K562 (cell line): ENCODE data around the gene EPHB4. TPM values are rescaled to one million over a fixed set of nuclear protein-coding genes. Genes with fewer than 3 reads are reported as not detected.

Source experiments
- ADNP ChIP-seq: fragments of 200-800 bp; sonication (Bioruptor generic); IDR thresholded peaks from 2 replicates; pipeline ENCODE4 v1.6.1; 2016; ENCODE audit warnings: missing genetic modification characterization, missing compliant biosample characterization
- BHLHE40 ChIP-seq: IDR thresholded peaks from 2 replicates; pipeline ENCODE4 v1.6.1; 2011; ENCODE audit warnings: low read length, improper control_type of control experiment
- ELF4 ChIP-seq: fragments of 450-650 bp; formaldehyde crosslinking; IDR thresholded peaks from 2 replicates; pipeline ENCODE4 v1.4.0; 2022; ENCODE audit warnings: missing genetic modification characterization
- KLF10 ChIP-seq: fragments of 250-450 bp; sonication (Bioruptor Pico); IDR thresholded peaks from 2 replicates; pipeline ENCODE4 v1.6.1; 2021; ENCODE audit warnings: matching md5 sums
- MAFK ChIP-seq: IDR thresholded peaks from 2 replicates; pipeline ENCODE4 v1.6.1; 2011; ENCODE audit warnings: low read length, improper control_type of control experiment
- MCM2 ChIP-seq: fragments of 450-650 bp; IDR thresholded peaks from 2 replicates; pipeline ENCODE4 v1.6.1; 2017; ENCODE audit warnings: low read depth, mild to moderate bottlenecking
- NFE2L1 ChIP-seq: fragments of 450-650 bp; IDR thresholded peaks from 2 replicates; pipeline ENCODE4 v1.6.1; 2016; ENCODE audit warnings: missing genetic modification characterization, low read depth, mild to moderate bottlenecking, missing compliant biosample characterization, moderate library complexity, borderline replicate concordance
- PHB ChIP-seq: fragments of 250-450 bp; sonication (Bioruptor Pico); IDR thresholded peaks from 2 replicates; pipeline ENCODE4 v1.5.0; 2021
- SP1 ChIP-seq: sonication (generic); formaldehyde crosslinking; IDR thresholded peaks from 2 replicates; pipeline ENCODE4 v1.8.1; 2022; ENCODE audit warnings: mild to moderate bottlenecking, missing genetic modification reagents
- ZNF24 ChIP-seq: fragments of 450-650 bp; IDR thresholded peaks from 2 replicates; pipeline ENCODE4 v1.6.1; 2016
- ZNF75A ChIP-seq: fragments of 450-650 bp; formaldehyde crosslinking; IDR thresholded peaks from 2 replicates; pipeline ENCODE4 v1.4.0; 2020; ENCODE audit warnings: mild to moderate bottlenecking
- ZSCAN32 ChIP-seq: fragments of 450-650 bp; formaldehyde crosslinking; IDR thresholded peaks from 2 replicates; pipeline ENCODE4 v1.4.0; 2020; ENCODE audit warnings: mild to moderate bottlenecking, moderate library complexity
- polyA plus RNA-seq, 8 experiments: library from polyadenylated mRNA; depleted of rRNA in 4 of 8; stranded (reverse) in 5 of 8; unstranded in 3 of 8; fragments of >200 nt; fragmentation: Nextera tagmentation in 2 of 8; fragmentation: Illumina TruSeq in 1 of 8; extraction: Ambion mirVana in 2 of 8; extraction: Trizol in 1 of 8; gene quantifications; 2 replicates each; pipeline versions ENCODE4 v1.2.1 to v1.2.3, GENCODE V29; 2011 to 2014; ENCODE audit warnings: inconsistent platforms in 1 of 8, missing spikeins in 1 of 8
- total RNA-seq, 7 experiments: library from RNA; depleted of rRNA in 6 of 7; stranded (reverse); fragments of >200 nt in 6 of 7; fragmentation: Illumina TruSeq in 2 of 7; extraction: Trizol in 2 of 7; gene quantifications; 2 replicates each; pipeline versions ENCODE4 v1.2.1 to v1.2.3, GENCODE V29; 2011 to 2021; ENCODE audit warnings: low replicate concordance in 1 of 7
- TF ChIP-seq, protein P1 (sequence below): sonication (generic); formaldehyde crosslinking; IDR thresholded peaks from 2 replicates; pipeline ENCODE4 v1.8.0; 2022; ENCODE audit warnings: missing genetic modification reagents, mild to moderate bottlenecking, borderline replicate concordance
- TF ChIP-seq, protein P2 (sequence below): sonication (generic); formaldehyde crosslinking; IDR thresholded peaks from 2 replicates; pipeline ENCODE4 v1.4.0; 2020; ENCODE audit warnings: mild to moderate bottlenecking, missing genetic modification reagents
- TF ChIP-seq, protein P3 (sequence below), 2 experiments: fragments of 450-650 bp; conservative IDR thresholded peaks; 2 replicates each; pipeline ENCODE4 v1.6.1; 2017; ENCODE audit warnings: mild to moderate bottlenecking in 2 of 2, moderate library complexity in 2 of 2
- TF ChIP-seq, protein P4 (sequence below): fragments of 450-650 bp; IDR thresholded peaks from 2 replicates; pipeline ENCODE4 v1.6.1; 2016; ENCODE audit warnings: antibody characterized with exemption
- TF ChIP-seq, protein P5 (sequence below): fragments of 250-450 bp; sonication (Bioruptor Pico); IDR thresholded peaks from 2 replicates; pipeline ENCODE4 v1.4.0; 2020; ENCODE audit warnings: borderline replicate concordance

EPHB4 gene
- total and polyA plus RNA-seq, 9 of the 15 experiments (the other 6 are each of a cell fraction or from before 2014, with no cell fraction given) = 1.2 to 82.1 (median 37.9) TPM

DNA sequence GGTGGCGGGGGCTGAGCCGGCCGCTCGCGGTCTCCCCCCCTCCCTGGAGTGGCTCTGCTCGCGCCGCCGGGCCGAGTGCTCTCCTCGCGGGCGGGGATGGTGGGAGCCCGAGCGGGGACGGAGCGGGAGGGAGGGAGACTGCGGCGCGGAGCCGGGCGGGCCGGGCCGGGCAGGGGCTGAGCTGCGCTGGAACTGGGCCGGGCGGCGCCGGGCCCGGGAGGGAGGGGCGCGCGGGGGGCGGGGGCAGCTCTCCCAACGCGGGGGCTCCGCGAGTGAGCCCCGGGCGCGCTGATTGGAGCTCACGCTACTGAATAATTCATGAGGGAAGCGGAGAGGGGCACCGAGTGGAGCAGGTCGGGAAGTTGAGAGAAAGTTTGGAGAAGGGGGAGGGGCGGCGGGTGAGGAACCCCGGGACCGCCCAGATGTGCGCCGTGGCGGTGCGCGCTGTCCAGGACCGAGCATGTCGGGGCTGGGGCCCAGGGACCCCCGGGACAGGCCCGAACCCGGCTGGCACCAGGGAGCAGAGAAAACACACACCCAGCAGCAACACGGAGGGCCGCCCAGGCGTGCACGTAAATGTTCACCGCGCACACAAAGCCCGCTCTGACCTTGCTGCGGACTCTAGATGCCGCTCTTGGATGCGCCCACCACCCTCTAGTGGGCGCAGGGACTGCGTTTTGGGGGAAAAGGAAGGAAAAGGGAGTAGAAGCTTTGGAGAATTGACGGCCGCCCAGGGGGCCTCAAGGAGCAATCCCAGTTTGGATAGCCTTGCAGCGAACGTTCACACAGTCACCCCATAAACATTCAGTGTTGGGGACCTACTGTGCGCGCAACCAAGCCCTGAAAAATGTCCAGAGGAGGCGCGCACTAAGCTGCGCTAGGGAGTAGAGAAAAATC, at the start of gene EPHB4 (continued):
- TF ChIP-seq, protein P1, sequence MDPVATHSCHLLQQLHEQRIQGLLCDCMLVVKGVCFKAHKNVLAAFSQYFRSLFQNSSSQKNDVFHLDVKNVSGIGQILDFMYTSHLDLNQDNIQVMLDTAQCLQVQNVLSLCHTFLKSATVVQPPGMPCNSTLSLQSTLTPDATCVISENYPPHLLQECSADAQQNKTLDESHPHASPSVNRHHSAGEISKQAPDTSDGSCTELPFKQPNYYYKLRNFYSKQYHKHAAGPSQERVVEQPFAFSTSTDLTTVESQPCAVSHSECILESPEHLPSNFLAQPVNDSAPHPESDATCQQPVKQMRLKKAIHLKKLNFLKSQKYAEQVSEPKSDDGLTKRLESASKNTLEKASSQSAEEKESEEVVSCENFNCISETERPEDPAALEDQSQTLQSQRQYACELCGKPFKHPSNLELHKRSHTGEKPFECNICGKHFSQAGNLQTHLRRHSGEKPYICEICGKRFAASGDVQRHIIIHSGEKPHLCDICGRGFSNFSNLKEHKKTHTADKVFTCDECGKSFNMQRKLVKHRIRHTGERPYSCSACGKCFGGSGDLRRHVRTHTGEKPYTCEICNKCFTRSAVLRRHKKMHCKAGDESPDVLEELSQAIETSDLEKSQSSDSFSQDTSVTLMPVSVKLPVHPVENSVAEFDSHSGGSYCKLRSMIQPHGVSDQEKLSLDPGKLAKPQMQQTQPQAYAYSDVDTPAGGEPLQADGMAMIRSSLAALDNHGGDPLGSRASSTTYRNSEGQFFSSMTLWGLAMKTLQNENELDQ (CRISPR knock-in tag) = no peak
- TF ChIP-seq ZNF24 = peak; percentile 18; the same call in 1 of the 2 replicates
- no peak for TF ChIP-seq MCM2
- TF ChIP-seq, protein P2, sequence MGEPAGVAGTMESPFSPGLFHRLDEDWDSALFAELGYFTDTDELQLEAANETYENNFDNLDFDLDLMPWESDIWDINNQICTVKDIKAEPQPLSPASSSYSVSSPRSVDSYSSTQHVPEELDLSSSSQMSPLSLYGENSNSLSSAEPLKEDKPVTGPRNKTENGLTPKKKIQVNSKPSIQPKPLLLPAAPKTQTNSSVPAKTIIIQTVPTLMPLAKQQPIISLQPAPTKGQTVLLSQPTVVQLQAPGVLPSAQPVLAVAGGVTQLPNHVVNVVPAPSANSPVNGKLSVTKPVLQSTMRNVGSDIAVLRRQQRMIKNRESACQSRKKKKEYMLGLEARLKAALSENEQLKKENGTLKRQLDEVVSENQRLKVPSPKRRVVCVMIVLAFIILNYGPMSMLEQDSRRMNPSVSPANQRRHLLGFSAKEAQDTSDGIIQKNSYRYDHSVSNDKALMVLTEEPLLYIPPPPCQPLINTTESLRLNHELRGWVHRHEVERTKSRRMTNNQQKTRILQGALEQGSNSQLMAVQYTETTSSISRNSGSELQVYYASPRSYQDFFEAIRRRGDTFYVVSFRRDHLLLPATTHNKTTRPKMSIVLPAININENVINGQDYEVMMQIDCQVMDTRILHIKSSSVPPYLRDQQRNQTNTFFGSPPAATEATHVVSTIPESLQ (CRISPR knock-in tag) = peak; percentile 44; the same call in 1 of the 2 replicates
- no peak for TF ChIP-seq KLF10 (CRISPR knock-in tag)
- TF ChIP-seq, protein P3, sequence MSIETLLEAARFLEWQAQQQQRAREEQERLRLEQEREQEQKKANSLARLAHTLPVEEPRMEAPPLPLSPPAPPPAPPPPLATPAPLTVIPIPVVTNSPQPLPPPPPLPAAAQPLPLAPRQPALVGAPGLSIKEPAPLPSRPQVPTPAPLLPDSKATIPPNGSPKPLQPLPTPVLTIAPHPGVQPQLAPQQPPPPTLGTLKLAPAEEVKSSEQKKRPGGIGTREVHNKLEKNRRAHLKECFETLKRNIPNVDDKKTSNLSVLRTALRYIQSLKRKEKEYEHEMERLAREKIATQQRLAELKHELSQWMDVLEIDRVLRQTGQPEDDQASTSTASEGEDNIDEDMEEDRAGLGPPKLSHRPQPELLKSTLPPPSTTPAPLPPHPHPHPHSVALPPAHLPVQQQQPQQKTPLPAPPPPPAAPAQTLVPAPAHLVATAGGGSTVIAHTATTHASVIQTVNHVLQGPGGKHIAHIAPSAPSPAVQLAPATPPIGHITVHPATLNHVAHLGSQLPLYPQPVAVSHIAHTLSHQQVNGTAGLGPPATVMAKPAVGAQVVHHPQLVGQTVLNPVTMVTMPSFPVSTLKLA (conservative IDR thresholded peaks at IDR 0.05) = peak; percentile 77 to 86; a peak in 3 of 4 replicates
- no peak for TF ChIP-seq ZNF75A
- no peak for TF ChIP-seq ADNP (tag)
- no peak for TF ChIP-seq ELF4
- 0 out of 2 replicates have a peak, but pooled peaks have one; percentile 23 for TF ChIP-seq PHB (CRISPR knock-in tag)
- TF ChIP-seq MAFK = no peak
- 0 out of 2 replicates have a peak, but pooled peaks have one; percentile 27 for TF ChIP-seq BHLHE40
- no peak for TF ChIP-seq NFE2L1 (tag)
- TF ChIP-seq, protein P4, sequence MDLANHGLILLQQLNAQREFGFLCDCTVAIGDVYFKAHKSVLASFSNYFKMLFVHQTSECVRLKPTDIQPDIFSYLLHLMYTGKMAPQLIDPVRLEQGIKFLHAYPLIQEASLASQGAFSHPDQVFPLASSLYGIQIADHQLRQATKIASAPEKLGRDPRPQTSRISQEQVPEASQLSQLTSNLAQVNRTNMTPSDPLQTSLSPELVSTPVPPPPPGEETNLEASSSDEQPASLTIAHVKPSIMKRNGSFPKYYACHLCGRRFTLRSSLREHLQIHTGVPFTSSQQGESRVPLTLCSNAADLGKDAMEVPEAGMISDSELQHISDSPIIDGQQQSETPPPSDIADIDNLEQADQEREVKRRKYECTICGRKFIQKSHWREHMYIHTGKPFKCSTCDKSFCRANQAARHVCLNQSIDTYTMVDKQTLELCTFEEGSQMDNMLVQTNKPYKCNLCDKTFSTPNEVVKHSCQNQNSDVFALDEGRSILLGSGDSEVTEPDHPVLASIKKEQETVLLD = peak; percentile 85
- peak; percentile 66; the same call in 1 of the 2 replicates for TF ChIP-seq SP1 (CRISPR knock-in tag)
- TF ChIP-seq, protein P5, sequence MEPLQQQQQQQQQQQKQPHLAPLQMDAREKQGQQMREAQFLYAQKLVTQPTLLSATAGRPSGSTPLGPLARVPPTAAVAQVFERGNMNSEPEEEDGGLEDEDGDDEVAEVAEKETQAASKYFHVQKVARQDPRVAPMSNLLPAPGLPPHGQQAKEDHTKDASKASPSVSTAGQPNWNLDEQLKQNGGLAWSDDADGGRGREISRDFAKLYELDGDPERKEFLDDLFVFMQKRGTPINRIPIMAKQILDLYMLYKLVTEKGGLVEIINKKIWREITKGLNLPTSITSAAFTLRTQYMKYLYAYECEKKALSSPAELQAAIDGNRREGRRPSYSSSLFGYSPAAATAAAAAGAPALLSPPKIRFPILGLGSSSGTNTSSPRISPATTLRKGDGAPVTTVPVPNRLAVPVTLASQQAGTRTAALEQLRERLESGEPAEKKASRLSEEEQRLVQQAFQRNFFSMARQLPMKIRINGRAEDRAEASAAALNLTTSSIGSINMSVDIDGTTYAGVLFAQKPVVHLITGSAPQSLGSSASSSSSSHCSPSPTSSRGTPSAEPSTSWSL = no peak
- TF ChIP-seq ZSCAN32 (CRISPR knock-in tag) = 0 out of 2 replicates have a peak, but pooled peaks have one; percentile 22
